Omental fat pad (tissue), 4 donors: ENCODE results near the gene IL16. TPM values are rescaled to one million over a fixed set of nuclear protein-coding genes. Genes with fewer than 3 reads are reported as not detected.
"Not testable (repeated sequence)": the region's sequence is repeated elsewhere in the genome, so short reads cannot be mapped to it uniquely, and the experiment has no call there.

Experiments
- ATAC-seq: fragments of 150-250 bp; one replicate; pipeline ENCODE4 v1.9.1; 2016; ENCODE audit warnings: mild to moderate bottlenecking, moderate library complexity; ENCODE audit not compliant: low FRiP score
- DNase-seq: peaks from one replicate; pipeline ENCODE4 v3.0.0-alpha.2; 2019; ENCODE audit warnings: low spot score
- CTCF ChIP-seq, 3 donors: fragments of 450-650 bp; IDR thresholded peaks; one replicate each; pipeline ENCODE4 v1.5.1; 2016 to 2017; ENCODE audit warnings: antibody characterized with exemption in 3 of 3, mild to moderate bottlenecking in 3 of 3, moderate library complexity in 2 of 3
- total RNA-seq, 4 donors: library from RNA; depleted of rRNA; stranded (reverse); fragments of >200 nt; gene quantifications; one replicate each; pipeline ENCODE4 v1.1.0, GENCODE V29; 2016

The IL16 gene
- total RNA-seq, 4 donors from 2014 or later = 22.7 to 45.8 (median 34.4) TPM

DNA sequence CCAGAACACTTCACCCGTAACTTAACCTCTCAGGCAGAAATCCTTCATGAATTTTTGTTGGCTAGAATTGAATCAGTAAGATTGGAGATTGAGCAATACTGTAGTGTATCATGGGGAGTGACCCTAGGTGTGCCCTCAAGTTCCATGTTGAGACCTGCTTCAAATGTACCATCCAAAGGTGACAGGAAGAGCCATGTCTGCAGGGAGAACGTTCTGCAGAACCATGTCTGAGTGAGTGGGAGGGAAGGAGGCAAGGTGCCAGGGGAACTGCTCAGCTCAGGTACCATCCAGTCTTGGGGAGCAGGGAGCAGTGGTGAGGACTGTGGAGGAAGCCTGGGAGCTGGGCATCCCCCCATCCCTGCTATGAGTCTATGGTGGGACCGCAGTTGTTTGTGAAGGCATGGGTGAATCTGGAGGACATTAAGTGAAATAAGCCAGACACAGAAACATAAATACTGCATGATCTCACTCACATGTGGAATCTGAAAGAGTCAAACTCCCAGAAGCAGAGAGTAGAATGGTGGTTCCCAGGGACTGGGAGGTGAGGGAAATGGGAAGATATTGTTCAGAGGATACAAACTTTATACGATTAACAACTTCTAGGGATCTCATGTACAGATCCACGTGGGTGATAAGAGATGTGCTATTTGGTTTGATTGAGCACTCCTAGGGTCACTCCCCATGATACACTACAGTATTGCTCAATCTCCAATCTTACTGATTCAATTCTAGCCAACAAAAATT is 39.3 kb upstream of the IL16 start:
- ATAC-seq (peak; percentile 60), DNase-seq (no peak)
- no peak for TF ChIP-seq CTCF (IDR thresholded peaks at IDR 0.05)

DNA sequence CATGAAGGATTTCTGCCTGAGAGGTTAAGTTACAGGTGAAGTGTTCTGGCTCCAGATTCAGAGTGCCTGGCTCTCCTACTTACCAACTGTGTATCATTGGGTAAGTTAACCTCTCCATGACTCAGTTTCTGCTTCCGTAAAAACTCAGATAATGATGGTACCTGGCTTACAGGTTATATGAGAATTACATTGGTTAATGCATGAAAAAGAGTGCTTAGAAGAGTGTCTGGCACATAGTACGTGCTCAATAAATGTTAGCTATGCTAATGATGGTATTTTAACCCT is 38.8 kb upstream of the IL16 start:
- no peak for ATAC-seq
- no peak for TF ChIP-seq CTCF (IDR thresholded peaks at IDR 0.05)
- DNase-seq = no peak

DNA sequence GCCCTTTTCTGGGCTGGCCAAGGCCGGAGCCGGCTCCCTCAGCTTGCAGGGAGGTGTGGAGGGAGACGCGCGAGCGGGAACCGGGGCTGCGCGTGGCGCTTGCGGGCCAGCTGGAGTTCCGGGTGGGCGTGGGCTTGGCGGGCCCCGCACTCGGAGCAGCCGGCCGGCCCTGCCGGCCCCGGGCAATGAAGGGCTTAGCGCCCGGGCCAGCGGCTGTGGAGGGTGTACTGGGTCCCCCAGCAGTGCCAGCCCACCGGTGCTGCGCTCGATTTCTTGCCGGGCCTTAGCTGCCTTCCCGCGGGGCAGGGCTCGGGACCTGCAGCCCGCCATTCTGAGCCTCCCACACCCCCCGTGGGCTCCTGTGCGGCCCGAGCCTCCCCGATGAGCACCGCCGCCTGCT is 38.1 kb upstream of the IL16 start:
- DNase-seq, ATAC-seq: not testable (repeated sequence)

GRCh38 chr15:81160312-81161159 is 36.1 kb upstream of the IL16 start:
- ATAC-seq = no peak
- DNase-seq = no peak
- no peak for TF ChIP-seq CTCF (IDR thresholded peaks at IDR 0.05)

DNA sequence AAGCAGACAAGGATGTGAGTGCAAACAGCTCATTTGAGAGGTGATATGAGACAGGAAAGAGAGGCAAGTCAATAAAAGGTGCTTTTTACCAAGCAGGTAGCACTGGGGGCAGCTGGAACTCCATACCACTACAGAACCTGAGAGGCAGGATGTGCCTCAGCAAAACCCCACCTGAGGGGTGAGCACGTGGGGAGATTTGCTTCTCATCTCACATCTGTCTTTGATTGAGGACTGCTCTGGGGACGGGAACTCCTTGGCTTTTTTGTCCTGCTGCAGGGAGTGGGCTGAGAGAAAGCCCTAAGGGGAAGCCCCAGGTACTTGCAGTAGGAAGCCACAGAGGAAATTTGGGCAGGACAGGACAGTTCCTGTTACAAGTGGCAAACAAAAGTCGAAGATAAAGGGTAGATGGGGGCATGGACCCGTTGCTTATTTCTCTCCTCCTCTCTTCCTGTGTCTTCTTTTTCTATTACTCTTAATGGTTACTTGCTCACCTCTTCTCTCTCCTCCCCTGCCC is 35.5 kb upstream of the IL16 start:
- no peak for TF ChIP-seq CTCF (IDR thresholded peaks at IDR 0.05)
- DNase-seq (no peak), ATAC-seq (no peak)

- ATAC-seq = no peak
- DNase-seq = no peak
- no peak for TF ChIP-seq CTCF (IDR thresholded peaks at IDR 0.05)
Measured at GRCh38 chr15:81161851-81162250, 34.8 kb upstream of the IL16 start.

DNA sequence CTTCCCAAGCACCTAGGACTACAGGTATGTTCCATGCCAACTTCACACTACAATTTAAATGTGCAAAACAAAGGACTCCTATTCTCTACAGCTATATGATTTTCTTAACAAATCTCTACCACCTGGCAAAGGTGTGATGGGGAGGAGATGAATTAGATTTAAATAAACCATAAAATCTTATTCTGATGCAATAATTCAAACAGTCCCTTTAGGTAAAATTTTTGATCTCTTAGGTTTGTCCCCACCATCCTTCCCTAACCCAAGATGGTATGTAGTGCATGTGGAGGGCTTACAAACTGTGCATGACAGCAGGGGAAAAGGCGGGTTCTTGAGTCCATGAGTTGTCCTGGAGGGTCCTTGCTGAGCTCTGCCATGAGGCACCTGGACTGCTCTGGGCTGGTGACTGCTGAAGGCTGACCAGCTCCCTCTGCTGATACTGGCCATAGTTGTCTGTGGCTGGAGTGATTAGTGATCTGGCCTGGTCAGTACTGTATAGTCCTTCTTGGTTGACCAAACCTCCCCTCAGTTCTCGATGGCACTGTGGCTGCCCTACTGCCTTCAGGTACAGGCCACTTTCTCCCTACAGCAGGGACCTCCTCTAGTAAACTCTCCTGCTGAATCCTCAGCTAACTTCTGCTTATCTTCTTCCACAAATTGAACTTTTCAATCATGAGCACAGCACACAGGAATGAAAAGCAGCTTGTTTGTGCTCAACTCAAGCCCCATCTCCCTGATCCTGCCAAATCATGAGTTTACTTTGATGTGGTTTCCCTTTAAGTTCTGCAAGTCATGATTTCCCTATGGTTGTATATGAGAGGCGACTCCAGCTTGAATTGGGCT is 32.5 kb upstream of the IL16 start:
- TF ChIP-seq CTCF (IDR thresholded peaks at IDR 0.05) = no peak
- DNase-seq (no peak), ATAC-seq (peak; percentile 60)
